Skin epidermis (tissue), 12 donors: ENCODE results near the gene NCAM2.

Experiments
- H3K27ac ChIP-seq, 21 experiments: fragments of 200-600 bp; sonication (generic) in 11 of 21; one replicate each; pipeline ENCODE4 v1.5.0; 2020; ENCODE audit warnings: mild to moderate bottlenecking in 3 of 21, inconsistent platforms in 2 of 21, moderate library complexity in 2 of 21
- H3K4me3 ChIP-seq, 7 experiments: fragments of 200-600 bp; sonication (generic) in 2 of 7; one replicate each; pipeline ENCODE4 v1.5.0; 2020; ENCODE audit warnings: inconsistent platforms in 2 of 7, mild to moderate bottlenecking in 2 of 7, moderate library complexity in 1 of 7

Gene NCAM2

DNA sequence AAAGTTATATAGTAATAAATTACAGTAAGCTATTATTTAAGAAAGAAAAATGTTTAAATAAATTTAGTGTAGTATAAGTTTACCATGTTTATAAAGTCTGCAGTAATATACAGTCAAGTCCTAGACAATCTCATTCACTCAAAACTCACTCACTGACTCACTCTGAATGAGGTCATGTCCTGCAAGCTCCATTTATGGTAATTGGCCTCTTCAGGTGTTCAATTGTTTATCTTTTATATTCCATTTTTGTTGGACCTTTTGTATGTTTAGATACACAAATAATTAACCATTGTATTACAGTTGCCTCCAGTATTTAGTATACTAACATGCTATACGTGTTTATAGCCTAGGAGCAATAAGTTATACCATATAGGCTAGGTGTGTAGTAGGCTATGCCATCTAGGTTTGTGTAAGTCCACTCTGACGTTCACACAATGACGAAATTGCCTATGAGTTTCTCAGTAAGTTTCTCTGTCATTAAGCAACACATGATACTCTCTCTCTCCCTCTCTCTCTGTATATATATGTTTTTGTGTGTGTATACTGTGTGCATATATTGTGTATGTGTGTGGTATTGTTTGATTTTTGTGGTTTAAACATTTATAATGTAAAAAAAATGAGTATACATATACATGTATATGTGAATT lies 161.2 kb downstream of the NCAM2 start:
- Histone ChIP-seq H3K4me3 (no peak overlapping the region), H3K27ac (no peak overlapping the region)

DNA sequence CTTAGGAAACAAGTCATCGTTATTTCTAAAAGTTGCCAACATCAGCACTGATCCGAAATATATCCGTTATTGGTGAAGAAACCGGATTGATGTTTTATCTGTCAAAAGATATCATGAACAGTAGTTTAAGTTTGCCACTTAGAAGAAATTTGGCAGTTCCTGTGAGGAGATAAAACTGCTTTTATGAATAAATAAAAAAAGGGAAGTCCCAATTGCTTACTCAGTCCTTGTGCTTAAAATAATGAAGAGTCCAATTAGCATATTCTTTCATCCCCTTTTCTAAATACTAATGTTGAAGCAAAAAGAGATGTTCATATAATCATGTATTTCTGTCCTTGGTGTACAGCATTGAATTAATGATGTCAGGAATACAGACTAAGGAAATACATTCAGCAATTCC lies 164.6 kb downstream of the NCAM2 start:
- Histone ChIP-seq H3K27ac (no peak overlapping the region), H3K4me3 (no peak overlapping the region)

DNA sequence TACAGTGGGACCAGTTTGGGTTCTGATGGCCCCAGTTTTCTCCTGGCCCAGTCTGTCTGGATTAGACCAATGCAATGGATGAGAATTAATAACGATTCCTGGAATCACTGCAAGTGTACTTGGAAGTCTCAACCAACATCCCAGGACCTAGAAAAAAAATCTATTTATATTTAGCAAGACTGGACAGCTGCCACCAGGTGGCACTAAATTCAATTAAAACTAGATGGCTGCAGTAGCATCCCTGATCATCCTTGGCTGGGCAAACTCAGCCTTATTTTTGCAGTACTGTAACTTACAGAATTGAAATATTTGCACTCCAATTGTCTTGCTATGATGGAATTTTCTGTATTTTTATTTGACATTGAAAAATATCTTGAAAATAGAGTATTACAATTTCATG lies 165.7 kb downstream of the NCAM2 start:
- Histone ChIP-seq H3K4me3 (no peak overlapping the region), H3K27ac (no peak overlapping the region)

DNA sequence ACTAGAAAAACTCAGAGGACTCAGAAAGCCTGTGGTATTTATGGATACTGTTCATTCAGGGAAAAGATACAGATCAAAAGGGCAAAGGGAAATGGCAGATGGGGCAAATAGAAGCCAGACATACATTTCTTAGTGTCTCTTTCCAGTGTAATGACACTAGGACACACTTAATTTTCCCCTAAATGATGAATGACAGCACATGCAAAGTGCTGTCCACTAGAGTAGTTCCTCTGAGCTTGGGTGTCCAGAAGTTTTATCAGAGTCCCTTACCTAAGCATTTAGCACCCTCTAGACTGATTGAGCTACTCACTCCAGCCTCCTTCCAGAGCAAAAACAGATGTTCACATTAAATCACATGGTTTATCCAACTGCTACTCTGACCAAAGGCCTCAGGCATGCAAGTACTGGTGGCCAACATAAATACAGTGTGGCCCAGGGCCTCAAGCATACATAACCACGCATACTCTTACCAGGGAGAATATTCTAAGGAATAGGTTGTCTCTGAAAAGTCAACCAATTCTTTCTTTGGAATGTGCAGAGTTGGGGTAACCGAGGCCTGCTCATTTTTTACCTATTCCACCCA lies 166.9 kb downstream of the NCAM2 start:
- H3K27ac ChIP-seq = peak overlapping the region in 1 of 21 experiments; percentile 12

DNA sequence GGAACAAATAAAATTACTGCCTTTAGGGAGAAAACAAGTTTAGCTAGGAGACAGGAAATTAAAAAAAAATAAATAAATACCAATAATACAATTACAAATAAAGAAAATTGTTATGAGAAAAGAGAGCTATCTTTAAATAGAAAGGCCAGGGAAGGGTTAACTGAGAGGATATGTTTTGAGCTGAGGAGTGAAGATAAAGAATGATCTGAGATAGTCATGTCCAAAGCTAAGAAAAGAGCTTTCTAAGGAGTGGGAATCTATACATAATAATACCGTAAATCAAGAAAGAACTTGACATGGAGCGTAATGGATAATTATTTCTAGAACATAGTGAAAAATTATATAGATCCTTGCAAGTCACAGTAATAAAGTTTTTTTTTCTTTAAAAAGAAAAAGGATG lies 176.5 kb downstream of the NCAM2 start:
- Histone ChIP-seq H3K4me3 (no peak overlapping the region), H3K27ac (no peak overlapping the region)

More for the DNA sequence above, 166.9 kb downstream of the NCAM2 start:
- H3K4me3 ChIP-seq = no peak overlapping the region

DNA sequence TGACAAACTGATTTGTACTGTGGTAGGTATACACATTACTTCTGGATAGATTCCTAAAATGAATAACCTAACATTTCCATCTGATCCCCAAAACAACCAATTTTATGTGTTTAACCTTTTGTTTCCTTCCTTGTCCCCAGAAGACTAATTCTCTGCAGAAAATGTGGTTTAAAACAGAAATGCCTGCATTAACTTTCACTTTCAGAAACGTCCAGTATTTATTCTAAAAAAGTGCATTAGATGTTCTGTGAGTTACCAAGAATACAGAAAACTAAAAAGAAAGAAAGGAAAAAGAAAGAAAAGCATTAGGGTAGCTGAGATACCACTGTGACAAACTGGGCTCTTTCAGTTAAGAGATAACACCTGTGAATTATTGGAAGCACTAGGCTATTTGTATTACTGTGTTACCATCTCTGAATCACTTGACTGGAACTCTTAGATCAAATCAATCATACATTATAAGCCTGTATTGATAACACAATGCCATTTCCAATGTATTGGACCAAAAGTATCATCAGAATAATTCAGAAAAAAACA lies 177.7 kb downstream of the NCAM2 start:
- Histone ChIP-seq H3K27ac (no peak overlapping the region), H3K4me3 (no peak overlapping the region)

DNA sequence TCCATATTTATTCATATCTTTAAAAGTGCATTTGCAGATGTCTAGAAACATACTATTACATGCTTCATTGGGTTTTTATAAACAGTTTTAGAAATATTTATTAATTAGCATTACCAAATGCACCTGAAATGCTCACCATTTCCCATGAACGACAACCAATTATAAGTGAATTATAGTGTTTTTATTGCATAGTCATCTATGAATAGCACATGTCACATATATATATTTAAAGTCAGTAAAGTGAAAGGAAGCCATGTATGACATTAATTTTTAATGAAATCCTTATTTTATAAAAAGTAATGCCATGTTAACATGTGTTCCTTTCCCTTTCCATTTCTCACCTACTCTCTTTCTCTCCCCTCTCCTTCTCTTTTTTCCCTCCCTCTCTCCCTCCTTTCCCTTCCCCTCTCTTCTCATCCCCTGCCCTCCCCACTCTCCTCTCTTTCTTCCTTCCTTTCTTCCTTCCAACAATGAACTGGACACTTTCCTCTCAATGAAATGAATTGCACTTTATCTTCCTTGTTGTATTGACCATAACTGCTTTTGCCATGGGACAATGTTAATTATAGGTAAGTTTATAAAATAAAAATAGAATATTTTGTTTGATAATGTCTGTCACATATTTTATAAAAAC lies 179.3 kb downstream of the NCAM2 start:
- H3K4me3 ChIP-seq = no peak overlapping the region
- H3K27ac ChIP-seq = no peak overlapping the region

DNA sequence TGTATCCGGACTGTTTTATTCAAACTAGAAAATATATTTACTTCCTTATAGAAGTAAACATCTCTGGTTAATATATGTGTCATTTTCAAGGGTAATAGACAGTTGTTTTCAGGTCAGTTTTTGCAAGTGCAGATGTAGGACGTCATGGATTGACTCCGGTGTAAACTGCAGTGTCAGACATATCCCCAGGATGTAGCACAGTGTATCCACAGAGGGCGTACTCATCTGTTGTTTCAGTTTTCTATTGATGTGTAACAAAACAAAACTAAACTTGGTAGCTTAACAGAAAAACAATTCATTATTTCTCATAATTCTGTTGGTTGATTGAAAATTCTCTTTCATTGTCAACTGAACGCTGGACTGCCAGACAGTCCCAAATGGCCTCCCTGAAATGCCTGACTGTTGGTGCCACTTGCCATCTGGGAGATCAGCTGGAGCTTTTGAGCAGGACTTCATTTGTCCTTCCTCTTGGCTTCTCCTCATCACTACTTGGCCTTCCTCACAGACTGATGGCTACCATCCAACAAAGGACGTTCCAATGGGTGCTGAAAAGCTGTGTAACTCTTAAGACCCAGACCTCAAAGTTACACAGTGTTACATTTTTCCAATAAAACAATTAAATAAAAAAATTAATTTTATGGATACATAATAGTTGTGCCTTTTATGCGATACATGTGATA lies 181.6 kb downstream of the NCAM2 start:
- Histone ChIP-seq H3K27ac (no peak overlapping the region), H3K4me3 (no peak overlapping the region)

DNA sequence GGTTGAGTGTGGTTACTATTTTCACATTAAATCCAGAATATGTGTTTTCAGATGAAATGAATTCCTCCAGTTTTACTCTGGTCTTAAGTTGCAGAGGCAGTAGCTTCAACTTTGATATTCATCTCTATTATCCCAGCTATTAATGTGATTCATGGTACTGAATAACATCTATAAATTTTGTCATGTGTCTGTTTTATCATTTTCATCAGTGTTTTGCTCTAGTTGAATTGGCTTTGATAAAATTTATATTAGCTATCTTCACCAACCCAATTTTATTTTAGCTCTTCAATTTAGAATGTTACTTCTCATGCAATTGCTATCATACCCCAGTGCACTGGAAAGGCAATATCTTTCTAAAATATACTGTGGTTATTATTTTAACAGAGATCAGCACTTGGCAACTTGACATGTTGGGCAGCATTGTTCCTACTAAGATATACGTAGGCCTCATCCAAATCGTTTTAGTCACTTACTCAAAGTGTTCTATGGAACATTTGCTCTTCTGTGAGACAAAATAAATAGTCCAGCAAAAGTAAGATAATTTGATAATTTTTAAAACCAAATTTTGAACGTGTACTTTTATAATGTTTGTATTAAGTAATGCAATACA lies 184.3 kb downstream of the NCAM2 start:
- Histone ChIP-seq H3K27ac (no peak overlapping the region), H3K4me3 (no peak overlapping the region)

DNA sequence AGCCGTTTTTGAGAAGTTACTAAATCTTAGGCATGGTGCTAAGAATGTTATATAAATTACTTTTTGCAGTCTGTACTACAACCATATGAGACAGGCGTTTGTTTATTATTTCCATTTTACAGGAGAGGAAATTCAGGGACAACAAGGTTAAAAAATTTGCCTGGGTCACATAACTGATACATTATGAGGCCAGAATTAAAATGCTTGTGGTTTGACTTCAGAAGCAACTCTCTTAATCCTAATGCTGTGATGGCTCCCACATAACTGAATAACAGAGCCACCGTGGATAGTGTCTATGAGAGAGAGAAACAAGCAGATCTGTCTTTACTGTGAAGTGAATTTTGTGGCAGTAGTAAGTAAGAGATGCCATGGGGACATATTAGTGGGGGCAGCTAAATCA lies 184.9 kb downstream of the NCAM2 start:
- Histone ChIP-seq H3K27ac (no peak overlapping the region), H3K4me3 (no peak overlapping the region)

DNA sequence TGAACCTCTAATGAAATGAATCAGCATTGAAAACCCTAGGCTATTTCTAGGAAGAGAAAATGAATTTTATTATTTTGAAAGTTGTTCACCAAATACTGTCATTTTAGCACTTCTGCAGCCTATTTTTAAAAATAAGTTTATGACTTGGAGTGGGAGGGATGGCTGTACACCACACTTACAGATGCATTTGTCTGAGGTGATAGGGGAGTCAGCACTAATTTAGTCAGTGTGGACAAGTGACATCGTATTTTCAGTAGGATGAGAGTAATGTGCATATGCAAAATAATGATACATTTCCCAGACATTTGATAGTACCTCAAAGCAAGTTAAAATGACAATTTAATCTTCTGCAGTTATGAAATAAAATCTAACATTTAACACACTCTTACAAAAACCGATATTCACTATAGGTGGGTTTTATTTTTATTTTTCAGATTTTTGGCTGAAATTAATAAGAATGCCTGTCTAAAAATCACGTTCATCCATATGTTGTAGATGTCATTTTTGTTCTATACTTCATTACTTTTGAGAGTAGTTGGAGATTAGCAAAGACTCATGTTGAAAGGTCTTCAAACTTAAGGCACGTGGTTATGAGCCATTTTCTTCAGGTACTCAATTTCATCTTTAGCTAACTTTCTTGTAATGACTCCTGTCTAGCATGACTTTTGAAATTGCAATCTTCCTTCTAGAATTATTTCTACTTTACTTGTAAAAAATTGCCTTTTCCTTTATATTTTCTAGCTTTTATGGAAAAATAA lies 186.7 kb downstream of the NCAM2 start:
- Histone ChIP-seq H3K4me3 (no peak overlapping the region), H3K27ac (no peak overlapping the region)

DNA sequence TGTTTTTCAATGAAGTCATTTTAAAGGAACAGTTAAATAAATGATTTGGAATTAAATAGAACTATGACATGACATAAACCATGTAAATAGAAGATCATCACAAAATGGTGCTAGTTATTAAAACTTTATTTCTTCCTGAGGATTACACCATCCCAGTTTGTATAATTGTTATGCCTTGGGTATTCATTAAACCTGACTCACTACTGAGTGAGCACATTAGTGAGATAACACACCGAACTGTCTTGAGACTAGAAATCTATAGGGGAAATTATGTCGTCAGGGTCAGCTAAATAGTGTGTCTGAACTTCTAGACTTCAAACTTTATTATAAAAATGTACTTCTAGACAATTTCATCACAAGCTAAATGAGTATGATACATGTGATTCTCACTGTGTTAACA lies 189.4 kb downstream of the NCAM2 start:
- H3K4me3 ChIP-seq = no peak overlapping the region
- H3K27ac ChIP-seq = no peak overlapping the region

DNA sequence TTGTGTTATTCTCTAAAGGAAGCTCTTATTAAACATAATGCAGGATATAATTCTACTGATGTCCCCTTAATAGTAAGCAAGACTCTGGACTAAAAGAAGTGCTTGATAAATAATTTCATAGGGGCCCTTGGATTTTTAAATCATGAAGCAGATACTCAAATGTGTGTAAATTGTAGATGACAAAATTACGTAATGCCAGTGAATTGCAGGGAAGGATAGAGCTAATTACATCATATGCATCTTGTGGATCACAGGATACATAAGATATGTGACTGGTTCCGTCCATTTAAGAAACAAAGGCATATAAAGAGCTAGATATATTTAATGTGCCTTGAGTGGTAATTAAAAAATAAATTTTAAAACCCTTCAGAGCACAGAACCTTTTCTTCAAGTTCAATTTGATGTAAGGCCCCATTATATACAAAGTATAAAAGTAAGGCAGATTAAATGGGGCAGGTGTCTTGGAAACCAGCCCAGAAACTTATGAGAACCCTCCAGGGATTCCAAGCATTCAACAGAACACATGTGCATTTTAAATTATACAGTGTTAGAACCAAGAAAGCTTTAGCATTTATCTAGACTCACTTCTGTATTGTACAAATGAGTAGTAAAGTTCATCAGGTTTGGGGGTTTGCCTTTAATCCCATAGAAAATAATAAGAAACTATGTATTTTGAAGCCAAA lies 190.4 kb downstream of the NCAM2 start:
- H3K27ac ChIP-seq = no peak overlapping the region
- H3K4me3 ChIP-seq = no peak overlapping the region

DNA sequence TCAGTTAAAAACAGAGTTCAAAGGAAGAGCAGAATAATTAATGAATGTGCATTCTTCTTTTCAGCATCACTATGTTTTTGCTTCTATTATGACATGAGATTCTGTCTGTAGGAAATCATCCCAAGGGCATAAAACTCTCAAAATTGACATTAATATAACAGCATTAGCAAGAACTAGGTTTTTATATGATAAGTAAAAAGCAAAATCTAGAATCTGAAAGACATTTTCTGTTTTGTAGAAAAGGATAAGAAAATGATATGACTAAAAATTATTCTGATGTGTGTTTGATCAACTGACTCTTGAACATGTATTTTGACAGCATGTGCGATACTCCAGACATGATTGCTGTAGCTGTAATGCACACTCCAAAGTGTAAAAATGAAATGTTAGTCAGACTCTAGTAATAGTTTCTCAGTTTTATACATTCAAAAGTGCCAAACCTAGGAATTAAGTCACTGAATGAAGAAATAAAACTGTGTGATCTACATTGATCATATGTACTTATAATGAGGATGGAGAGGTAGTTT lies 197.3 kb downstream of the NCAM2 start:
- Histone ChIP-seq H3K4me3 (no peak overlapping the region), H3K27ac (no peak overlapping the region)

DNA sequence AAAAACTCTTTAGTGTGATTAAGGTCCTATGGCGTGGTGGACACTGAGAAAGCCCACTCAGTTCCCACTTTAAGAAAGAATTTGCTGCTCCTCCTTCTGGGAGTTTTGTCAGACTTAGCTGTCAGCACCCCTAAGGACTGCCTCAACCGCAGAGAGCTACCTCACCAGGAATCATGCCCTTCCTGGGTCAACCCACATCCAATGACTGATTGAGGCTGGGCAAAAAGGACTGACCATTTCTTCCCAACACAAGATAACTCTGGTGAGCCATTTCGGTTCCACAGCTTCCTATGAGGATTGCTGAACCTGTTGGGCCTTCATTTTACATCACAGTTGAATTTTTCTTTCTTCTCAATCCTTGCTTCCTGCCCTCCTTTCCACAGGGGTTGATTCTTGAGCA lies 197.9 kb downstream of the NCAM2 start:
- H3K4me3 ChIP-seq = no peak overlapping the region
- no peak overlapping the region for H3K27ac ChIP-seq

DNA sequence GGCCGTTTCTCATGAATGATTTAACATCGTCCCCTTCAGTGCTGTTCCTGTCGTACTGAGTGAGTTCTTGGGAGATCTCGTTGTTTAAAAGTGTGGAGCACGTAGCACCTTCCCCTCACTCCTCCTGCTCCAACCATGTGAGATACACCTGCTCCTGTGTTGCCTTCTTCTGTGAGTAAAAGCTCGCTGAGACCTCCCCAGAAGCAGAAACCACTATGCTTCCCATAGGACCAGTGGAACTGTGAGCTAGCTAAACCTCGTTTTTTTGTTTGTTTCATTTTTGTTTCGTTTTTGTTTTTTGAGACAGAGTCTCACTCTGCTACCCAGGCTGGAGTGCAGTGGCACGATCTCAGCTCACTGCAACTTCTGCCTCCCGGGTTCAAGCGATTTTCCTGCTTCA lies 198.6 kb downstream of the NCAM2 start:
- no peak overlapping the region for H3K27ac ChIP-seq

DNA sequence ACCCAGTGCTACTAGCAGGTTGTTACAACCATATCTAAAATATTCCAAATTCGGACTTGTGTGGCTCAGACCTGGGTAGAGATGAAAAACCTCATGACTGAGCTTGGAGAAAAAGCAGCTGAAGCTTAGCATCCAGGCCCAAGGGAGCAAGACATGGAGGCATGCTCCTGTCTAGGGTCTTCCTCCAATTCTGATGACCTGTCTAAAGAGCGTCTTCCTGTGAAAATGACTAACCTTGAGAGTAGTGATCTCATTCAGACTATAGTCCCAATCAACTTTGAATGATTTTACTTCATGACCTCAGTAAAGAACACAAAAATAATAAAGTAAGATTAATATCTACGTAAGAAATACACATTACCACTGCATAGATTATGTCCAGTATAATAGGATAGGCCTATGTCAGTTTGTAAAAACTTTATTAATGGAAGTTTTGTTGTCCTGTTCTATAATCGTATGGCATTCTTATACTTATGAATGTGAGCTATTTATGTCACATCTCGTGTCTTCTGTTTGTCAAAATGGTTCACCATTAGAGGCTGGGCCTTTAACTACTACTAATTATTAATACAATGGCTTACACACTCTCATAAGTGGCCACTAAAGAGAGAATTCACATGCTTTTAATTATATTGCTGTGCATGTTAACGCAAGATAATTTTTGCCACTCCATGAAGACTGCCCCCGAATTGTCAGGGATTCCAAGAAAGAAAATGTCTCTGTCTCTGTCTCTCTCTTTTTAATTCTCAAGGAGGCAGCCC lies 201.3 kb downstream of the NCAM2 start:
- Histone ChIP-seq H3K4me3 (no peak overlapping the region), H3K27ac (peak overlapping the region in 20 of 21 experiments; percentile 5 to 87 (median 60))

More for the DNA sequence above, 198.6 kb downstream of the NCAM2 start:
- no peak overlapping the region for H3K4me3 ChIP-seq
